HEK293 (cell line): ENCODE measurements around the gene TBC1D5.
A peak's percentile ranks its signal among the peaks of the same experiment; 100 is the strongest.

ENCODE experiments used
- FEZF1 ChIP-seq: fragments of 450-650 bp; formaldehyde crosslinking; IDR thresholded peaks from 2 replicates; pipeline ENCODE4 v1.5.1; 2016; ENCODE audit warnings: missing biosample characterization, missing genetic modification characterization
- KLF7 ChIP-seq: fragments of 450-650 bp; formaldehyde crosslinking; IDR thresholded peaks from 2 replicates; pipeline ENCODE4 v1.5.1; 2016; ENCODE audit warnings: missing biosample characterization, missing genetic modification characterization, borderline replicate concordance
- KLF9 ChIP-seq: fragments of 450-650 bp; formaldehyde crosslinking; IDR thresholded peaks from 2 replicates; pipeline ENCODE4 v1.5.1; 2016; ENCODE audit warnings: missing biosample characterization, missing genetic modification characterization, low read depth
- MEIS1 ChIP-seq: sonication (generic); formaldehyde crosslinking; IDR thresholded peaks from 2 replicates; pipeline ENCODE4 v1.8.1; 2022; ENCODE audit warnings: missing genetic modification reagents, mild to moderate bottlenecking, borderline replicate concordance
- SCRT1 ChIP-seq: fragments of 450-650 bp; formaldehyde crosslinking; IDR thresholded peaks from 2 replicates; pipeline ENCODE4 v1.5.1; 2016; ENCODE audit warnings: missing biosample characterization, missing genetic modification characterization, borderline replicate concordance
- WT1 ChIP-seq: fragments of 450-650 bp; formaldehyde crosslinking; IDR thresholded peaks from 2 replicates; pipeline ENCODE4 v1.5.1; 2016; ENCODE audit warnings: missing biosample characterization, missing genetic modification characterization
- YY1 ChIP-seq: fragments of 450-650 bp; formaldehyde crosslinking; IDR thresholded peaks from 2 replicates; pipeline ENCODE4 v1.5.1; 2018; ENCODE audit warnings: missing biosample characterization, missing genetic modification characterization
- YY2 ChIP-seq: fragments of 450-650 bp; formaldehyde crosslinking; IDR thresholded peaks from 2 replicates; pipeline ENCODE4 v1.5.1; 2016; ENCODE audit warnings: missing biosample characterization, missing genetic modification characterization
- ZBTB21 ChIP-seq: fragments of 450-650 bp; formaldehyde crosslinking; IDR thresholded peaks from 2 replicates; pipeline ENCODE4 v1.5.1; 2017; ENCODE audit warnings: missing biosample characterization, missing genetic modification characterization
- ZBTB8A ChIP-seq: fragments of 450-650 bp; formaldehyde crosslinking; IDR thresholded peaks from 2 replicates; pipeline ENCODE4 v1.5.1; 2016; ENCODE audit warnings: missing biosample characterization, missing genetic modification characterization
- ZNF10 ChIP-seq: fragments of 450-650 bp; formaldehyde crosslinking; IDR thresholded peaks from 2 replicates; pipeline ENCODE4 v1.5.1; 2017; ENCODE audit warnings: missing biosample characterization, missing genetic modification characterization
- ZNF132 ChIP-seq: fragments of 450-650 bp; formaldehyde crosslinking; IDR thresholded peaks from 2 replicates; pipeline ENCODE4 v1.5.1; 2017; ENCODE audit warnings: missing biosample characterization, missing genetic modification characterization, borderline replicate concordance
- ZNF140 ChIP-seq: fragments of 450-650 bp; formaldehyde crosslinking; IDR thresholded peaks from 2 replicates; pipeline ENCODE4 v1.5.1; 2016; ENCODE audit warnings: missing biosample characterization, missing genetic modification characterization
- ZNF146 ChIP-seq: fragments of 450-650 bp; formaldehyde crosslinking; IDR thresholded peaks from 2 replicates; pipeline ENCODE4 v1.5.1; 2016; ENCODE audit warnings: missing biosample characterization, missing genetic modification characterization
- ZNF175 ChIP-seq: fragments of 450-650 bp; formaldehyde crosslinking; IDR thresholded peaks from 2 replicates; pipeline ENCODE4 v1.5.1; 2016; ENCODE audit warnings: missing biosample characterization, missing genetic modification characterization
- ZNF2 ChIP-seq: fragments of 450-650 bp; formaldehyde crosslinking; IDR thresholded peaks from 2 replicates; pipeline ENCODE4 v1.5.1; 2016; ENCODE audit warnings: missing biosample characterization, missing genetic modification characterization
- ZNF211 ChIP-seq: fragments of 450-650 bp; formaldehyde crosslinking; IDR thresholded peaks from 2 replicates; pipeline ENCODE4 v1.5.1; 2016; ENCODE audit warnings: low read depth, missing biosample characterization, missing genetic modification characterization
- ZNF223 ChIP-seq: fragments of 450-650 bp; formaldehyde crosslinking; IDR thresholded peaks from 2 replicates; pipeline ENCODE4 v1.5.1; 2016; ENCODE audit warnings: missing biosample characterization, missing genetic modification characterization
- ZNF239 ChIP-seq: fragments of 450-650 bp; formaldehyde crosslinking; IDR thresholded peaks from 2 replicates; pipeline ENCODE4 v1.5.1; 2016; ENCODE audit warnings: missing biosample characterization, missing genetic modification characterization
- ZNF248 ChIP-seq: fragments of 450-650 bp; formaldehyde crosslinking; IDR thresholded peaks from 2 replicates; pipeline ENCODE4 v1.5.1; 2017; ENCODE audit warnings: missing biosample characterization, missing genetic modification characterization
- ZNF324 ChIP-seq: fragments of 450-650 bp; formaldehyde crosslinking; IDR thresholded peaks from 2 replicates; pipeline ENCODE4 v1.5.1; 2016; ENCODE audit warnings: missing biosample characterization, missing genetic modification characterization
- ZNF404 ChIP-seq: fragments of 450-650 bp; formaldehyde crosslinking; IDR thresholded peaks from 2 replicates; pipeline ENCODE4 v1.5.1; 2017; ENCODE audit warnings: missing biosample characterization, missing genetic modification characterization
- ZNF416 ChIP-seq: fragments of 450-650 bp; formaldehyde crosslinking; IDR thresholded peaks from 2 replicates; pipeline ENCODE4 v1.5.1; 2016; ENCODE audit warnings: missing biosample characterization, missing genetic modification characterization
- ZNF48 ChIP-seq: fragments of 450-650 bp; formaldehyde crosslinking; IDR thresholded peaks from 2 replicates; pipeline ENCODE4 v1.5.1; 2016; ENCODE audit warnings: missing biosample characterization, missing genetic modification characterization
- ZNF514 ChIP-seq: fragments of 450-650 bp; formaldehyde crosslinking; IDR thresholded peaks from 2 replicates; pipeline ENCODE4 v1.5.1; 2016; ENCODE audit warnings: missing biosample characterization, missing genetic modification characterization
- ZNF529 ChIP-seq: fragments of 450-650 bp; formaldehyde crosslinking; IDR thresholded peaks from 2 replicates; pipeline ENCODE4 v1.5.1; 2017; ENCODE audit warnings: missing genetic modification characterization, missing biosample characterization; ENCODE audit not compliant: insufficient replicate concordance
- ZNF654 ChIP-seq: fragments of 450-650 bp; formaldehyde crosslinking; IDR thresholded peaks from 2 replicates; pipeline ENCODE4 v1.5.1; 2016; ENCODE audit warnings: low read depth, missing biosample characterization, missing genetic modification characterization
- ZNF670 ChIP-seq: fragments of 450-650 bp; formaldehyde crosslinking; IDR thresholded peaks from 2 replicates; pipeline ENCODE4 v1.5.1; 2016; ENCODE audit warnings: missing biosample characterization, missing genetic modification characterization, low read depth
- ZNF677 ChIP-seq: fragments of 450-650 bp; IDR thresholded peaks from 2 replicates; pipeline ENCODE4 v1.5.0; 2018; ENCODE audit warnings: missing biosample characterization, mild to moderate bottlenecking, missing genetic modification characterization, moderate library complexity
- ZNF785 ChIP-seq: fragments of 450-650 bp; formaldehyde crosslinking; IDR thresholded peaks from 2 replicates; pipeline ENCODE4 v1.5.1; 2016; ENCODE audit warnings: missing biosample characterization, missing genetic modification characterization
- ZNF830 ChIP-seq: fragments of 450-650 bp; IDR thresholded peaks from 2 replicates; pipeline ENCODE4 v1.5.0; 2018; ENCODE audit warnings: missing biosample characterization, missing genetic modification characterization, low read depth, mild to moderate bottlenecking, moderate library complexity
- ZSCAN16 ChIP-seq: fragments of 450-650 bp; formaldehyde crosslinking; IDR thresholded peaks from 2 replicates; pipeline ENCODE4 v1.5.1; 2016; ENCODE audit warnings: missing biosample characterization, missing genetic modification characterization
- TF ChIP-seq, protein P1 (sequence below): fragments of 450-650 bp; formaldehyde crosslinking; IDR thresholded peaks from 2 replicates; pipeline ENCODE4; 2016; ENCODE audit warnings: missing biosample characterization, missing genetic modification characterization
- TF ChIP-seq, protein P2 (sequence below): IDR thresholded peaks from 2 replicates; pipeline ENCODE4 v1.6.1; 2011; ENCODE audit warnings: mild to moderate bottlenecking, low read depth, low read length, borderline replicate concordance
- TF ChIP-seq, protein P3 (sequence below): fragments of 450-650 bp; formaldehyde crosslinking; IDR thresholded peaks from 2 replicates; pipeline ENCODE4 v1.5.0; 2017; ENCODE audit warnings: missing biosample characterization, missing genetic modification characterization, borderline replicate concordance
- TF ChIP-seq, protein P4 (sequence below): fragments of 450-650 bp; formaldehyde crosslinking; IDR thresholded peaks from 2 replicates; pipeline ENCODE4 v1.5.1; 2016; ENCODE audit warnings: missing biosample characterization, missing genetic modification characterization

TBC1D5 gene

GRCh38 chr3:17742102-17742879 is at the start of gene TBC1D5 (continued):
- TF ChIP-seq, protein P1, sequence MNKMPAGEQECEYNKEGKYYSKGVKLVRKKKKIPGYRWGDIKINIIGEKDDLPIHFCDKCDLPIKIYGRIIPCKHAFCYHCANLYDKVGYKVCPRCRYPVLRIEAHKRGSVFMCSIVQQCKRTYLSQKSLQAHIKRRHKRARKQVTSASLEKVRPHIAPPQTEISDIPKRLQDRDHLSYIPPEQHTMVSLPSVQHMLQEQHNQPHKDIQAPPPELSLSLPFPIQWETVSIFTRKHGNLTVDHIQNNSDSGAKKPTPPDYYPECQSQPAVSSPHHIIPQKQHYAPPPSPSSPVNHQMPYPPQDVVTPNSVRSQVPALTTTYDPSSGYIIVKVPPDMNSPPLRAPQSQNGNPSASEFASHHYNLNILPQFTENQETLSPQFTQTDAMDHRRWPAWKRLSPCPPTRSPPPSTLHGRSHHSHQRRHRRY (tag by site-specific recombination) = no peak
- TF ChIP-seq ZNF324 (tag by site-specific recombination) = peak; percentile 95
- TF ChIP-seq, protein P2, sequence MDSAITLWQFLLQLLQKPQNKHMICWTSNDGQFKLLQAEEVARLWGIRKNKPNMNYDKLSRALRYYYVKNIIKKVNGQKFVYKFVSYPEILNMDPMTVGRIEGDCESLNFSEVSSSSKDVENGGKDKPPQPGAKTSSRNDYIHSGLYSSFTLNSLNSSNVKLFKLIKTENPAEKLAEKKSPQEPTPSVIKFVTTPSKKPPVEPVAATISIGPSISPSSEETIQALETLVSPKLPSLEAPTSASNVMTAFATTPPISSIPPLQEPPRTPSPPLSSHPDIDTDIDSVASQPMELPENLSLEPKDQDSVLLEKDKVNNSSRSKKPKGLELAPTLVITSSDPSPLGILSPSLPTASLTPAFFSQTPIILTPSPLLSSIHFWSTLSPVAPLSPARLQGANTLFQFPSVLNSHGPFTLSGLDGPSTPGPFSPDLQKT = no peak
- TF ChIP-seq MEIS1 (CRISPR knock-in tag) = no peak
- TF ChIP-seq YY2 (tag by site-specific recombination) = peak; percentile 54
- TF ChIP-seq ZNF2 (tag by site-specific recombination) = peak; percentile 53; the same call in 1 of the 2 replicates
- TF ChIP-seq ZNF654 (tag by site-specific recombination) = no peak
- TF ChIP-seq, protein P3, sequence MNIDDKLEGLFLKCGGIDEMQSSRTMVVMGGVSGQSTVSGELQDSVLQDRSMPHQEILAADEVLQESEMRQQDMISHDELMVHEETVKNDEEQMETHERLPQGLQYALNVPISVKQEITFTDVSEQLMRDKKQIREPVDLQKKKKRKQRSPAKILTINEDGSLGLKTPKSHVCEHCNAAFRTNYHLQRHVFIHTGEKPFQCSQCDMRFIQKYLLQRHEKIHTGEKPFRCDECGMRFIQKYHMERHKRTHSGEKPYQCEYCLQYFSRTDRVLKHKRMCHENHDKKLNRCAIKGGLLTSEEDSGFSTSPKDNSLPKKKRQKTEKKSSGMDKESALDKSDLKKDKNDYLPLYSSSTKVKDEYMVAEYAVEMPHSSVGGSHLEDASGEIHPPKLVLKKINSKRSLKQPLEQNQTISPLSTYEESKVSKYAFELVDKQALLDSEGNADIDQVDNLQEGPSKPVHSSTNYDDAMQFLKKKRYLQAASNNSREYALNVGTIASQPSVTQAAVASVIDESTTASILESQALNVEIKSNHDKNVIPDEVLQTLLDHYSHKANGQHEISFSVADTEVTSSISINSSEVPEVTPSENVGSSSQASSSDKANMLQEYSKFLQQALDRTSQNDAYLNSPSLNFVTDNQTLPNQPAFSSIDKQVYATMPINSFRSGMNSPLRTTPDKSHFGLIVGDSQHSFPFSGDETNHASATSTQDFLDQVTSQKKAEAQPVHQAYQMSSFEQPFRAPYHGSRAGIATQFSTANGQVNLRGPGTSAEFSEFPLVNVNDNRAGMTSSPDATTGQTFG = no peak
- no peak for TF ChIP-seq ZNF211 (tag by site-specific recombination)
- peak; percentile 93 for TF ChIP-seq ZBTB8A (tag by site-specific recombination)
- TF ChIP-seq, protein P4, sequence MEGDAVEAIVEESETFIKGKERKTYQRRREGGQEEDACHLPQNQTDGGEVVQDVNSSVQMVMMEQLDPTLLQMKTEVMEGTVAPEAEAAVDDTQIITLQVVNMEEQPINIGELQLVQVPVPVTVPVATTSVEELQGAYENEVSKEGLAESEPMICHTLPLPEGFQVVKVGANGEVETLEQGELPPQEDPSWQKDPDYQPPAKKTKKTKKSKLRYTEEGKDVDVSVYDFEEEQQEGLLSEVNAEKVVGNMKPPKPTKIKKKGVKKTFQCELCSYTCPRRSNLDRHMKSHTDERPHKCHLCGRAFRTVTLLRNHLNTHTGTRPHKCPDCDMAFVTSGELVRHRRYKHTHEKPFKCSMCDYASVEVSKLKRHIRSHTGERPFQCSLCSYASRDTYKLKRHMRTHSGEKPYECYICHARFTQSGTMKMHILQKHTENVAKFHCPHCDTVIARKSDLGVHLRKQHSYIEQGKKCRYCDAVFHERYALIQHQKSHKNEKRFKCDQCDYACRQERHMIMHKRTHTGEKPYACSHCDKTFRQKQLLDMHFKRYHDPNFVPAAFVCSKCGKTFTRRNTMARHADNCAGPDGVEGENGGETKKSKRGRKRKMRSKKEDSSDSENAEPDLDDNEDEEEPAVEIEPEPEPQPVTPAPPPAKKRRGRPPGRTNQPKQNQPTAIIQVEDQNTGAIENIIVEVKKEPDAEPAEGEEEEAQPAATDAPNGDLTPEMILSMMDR (tag by site-specific recombination) = peak; percentile 77
- peak; percentile 87 for TF ChIP-seq KLF7 (tag by site-specific recombination)
- no peak for TF ChIP-seq ZNF404 (tag by site-specific recombination)
- TF ChIP-seq ZNF416 (tag by site-specific recombination) = no peak
- no peak for TF ChIP-seq ZNF48 (tag by site-specific recombination)
- no peak; the same call in 1 of the 2 replicates for TF ChIP-seq ZNF239 (tag by site-specific recombination)
- no peak for TF ChIP-seq ZNF677 (tag by site-specific recombination)
- TF ChIP-seq ZNF140 = no peak
- TF ChIP-seq YY1 (tag by site-specific recombination) = peak; percentile 42; the same call in 1 of the 2 replicates
- TF ChIP-seq ZNF830 = no peak
- peak; percentile 93 for TF ChIP-seq ZNF785 (tag by site-specific recombination)
- no peak for TF ChIP-seq ZNF514
- TF ChIP-seq ZNF670 (tag by site-specific recombination) = no peak
- TF ChIP-seq ZNF10 (tag by site-specific recombination) = no peak
- TF ChIP-seq ZNF146 (tag by site-specific recombination) = peak; percentile 19; the same call in 1 of the 2 replicates
- peak; percentile 71 for TF ChIP-seq KLF9 (tag by site-specific recombination)
- TF ChIP-seq ZNF223 (tag by site-specific recombination) = no peak
- peak; percentile 63; the same call in 1 of the 2 replicates for TF ChIP-seq ZSCAN16
- TF ChIP-seq ZBTB21 (tag by site-specific recombination) = peak; percentile 31; the same call in 1 of the 2 replicates
- TF ChIP-seq ZNF175 = no peak
- no peak for TF ChIP-seq ZNF248 (tag by site-specific recombination)
- TF ChIP-seq ZNF132 (tag by site-specific recombination) = no peak
- peak; percentile 68; the same call in 1 of the 2 replicates for TF ChIP-seq WT1 (tag by site-specific recombination)
- no peak; the same call in 1 of the 2 replicates for TF ChIP-seq FEZF1 (tag by site-specific recombination)
- TF ChIP-seq SCRT1 = peak; percentile 38; the same call in 1 of the 2 replicates
- no peak for TF ChIP-seq ZNF529 (tag by site-specific recombination)
